HEK293 (cell line): ENCODE data around the gene TTC33.

ENCODE experiments used
- CTCF ChIA-PET: fragments of 350-600 bp; formaldehyde crosslinking; extraction: SDS; loops from one replicate; lab custom pipeline; 2021; ENCODE audit warnings: antibody characterized with exemption; lab: Yijun Ruan, JAX
- POLR2A ChIA-PET: fragments of 300-600 bp; formaldehyde crosslinking; extraction: SDS; loops from one replicate; lab custom pipeline; 2020; ENCODE audit warnings: antibody characterized with exemption, inconsistent platforms; lab: Yijun Ruan, JAX
- H3K27ac ChIP-seq: fragments of 200-500 bp; sonication (Bioruptor generic); 2 replicates; pipeline ENCODE4 v1.5.1; 2014; ENCODE audit warnings: low read depth, low read length, control low read depth, inconsistent platforms; ENCODE audit errors: extremely low read depth
- H3K36me3 ChIP-seq, 2 experiments: fragments of 200-500 bp in 1 of 2; sonication (Bioruptor generic) in 1 of 2; 1 replicate in 1 of 2; 2 replicates in 1 of 2; pipeline ENCODE4 v1.5.1; 2014 to 2017; ENCODE audit warnings: inconsistent platforms in 2 of 2, low read length in 2 of 2; ENCODE audit not compliant: control insufficient read depth in 2 of 2, insufficient read depth in 1 of 2
- H3K4me1 ChIP-seq: fragments of 200-500 bp; sonication (Bioruptor generic); 2 replicates; pipeline ENCODE4 v1.5.1; 2014; ENCODE audit warnings: mild to moderate bottlenecking, low read length, inconsistent platforms; ENCODE audit not compliant: control insufficient read depth, insufficient read depth
- H3K4me3 ChIP-seq: 2 replicates; pipeline ENCODE4 v1.5.1; 2011; ENCODE audit warnings: low read depth, mild to moderate bottlenecking, control low read depth, low read length, moderate library complexity
- H3K9me3 ChIP-seq: fragments of 200-500 bp; sonication (Bioruptor generic); 2 replicates; pipeline ENCODE4 v1.5.1; 2014; ENCODE audit warnings: low read depth, low read length, inconsistent platforms; ENCODE audit not compliant: control insufficient read depth, insufficient read depth
- BCL6B ChIP-seq: fragments of 450-650 bp; formaldehyde crosslinking; IDR thresholded peaks from 2 replicates; pipeline ENCODE4 v1.5.1; 2017; ENCODE audit warnings: missing biosample characterization, missing genetic modification characterization
- HOXA7 ChIP-seq: sonication (generic); formaldehyde crosslinking; IDR thresholded peaks from 2 replicates; pipeline ENCODE4 v1.8.1; 2022; ENCODE audit warnings: missing genetic modification reagents, borderline replicate concordance
- INSM2 ChIP-seq: fragments of 450-650 bp; formaldehyde crosslinking; IDR thresholded peaks from 2 replicates; pipeline ENCODE4 v1.5.1; 2016; ENCODE audit warnings: missing biosample characterization, missing genetic modification characterization
- KLF17 ChIP-seq: fragments of 450-650 bp; formaldehyde crosslinking; IDR thresholded peaks from 2 replicates; pipeline ENCODE4 v1.5.1; 2016; ENCODE audit warnings: missing biosample characterization, missing genetic modification characterization
- MYNN ChIP-seq: fragments of 450-650 bp; formaldehyde crosslinking; IDR thresholded peaks from 2 replicates; pipeline ENCODE4 v1.5.1; 2016; ENCODE audit warnings: missing biosample characterization, missing genetic modification characterization, borderline replicate concordance
- OVOL3 ChIP-seq: fragments of 450-650 bp; formaldehyde crosslinking; IDR thresholded peaks from 2 replicates; pipeline ENCODE4 v1.5.1; 2016; ENCODE audit warnings: missing biosample characterization, missing genetic modification characterization
- PBX3 ChIP-seq: sonication (generic); formaldehyde crosslinking; IDR thresholded peaks from 2 replicates; pipeline ENCODE4 v1.8.1; 2022; ENCODE audit warnings: mild to moderate bottlenecking, moderate library complexity, missing genetic modification reagents
- PRDM1 ChIP-seq: fragments of 450-650 bp; formaldehyde crosslinking; IDR thresholded peaks from 2 replicates; pipeline ENCODE4; 2016; ENCODE audit warnings: missing biosample characterization, missing genetic modification characterization
- SP3 ChIP-seq: fragments of 450-650 bp; formaldehyde crosslinking; IDR thresholded peaks from 2 replicates; pipeline ENCODE4 v1.5.1; 2016; ENCODE audit warnings: missing biosample characterization, missing genetic modification characterization
- WT1 ChIP-seq: fragments of 450-650 bp; formaldehyde crosslinking; IDR thresholded peaks from 2 replicates; pipeline ENCODE4 v1.5.1; 2016; ENCODE audit warnings: missing biosample characterization, missing genetic modification characterization
- ZNF10 ChIP-seq: fragments of 450-650 bp; formaldehyde crosslinking; IDR thresholded peaks from 2 replicates; pipeline ENCODE4 v1.5.1; 2017; ENCODE audit warnings: missing biosample characterization, missing genetic modification characterization
- ZNF114 ChIP-seq: fragments of 450-650 bp; formaldehyde crosslinking; IDR thresholded peaks from 2 replicates; pipeline ENCODE4 v1.5.0; 2017; ENCODE audit warnings: missing biosample characterization, missing genetic modification characterization
- ZNF23 ChIP-seq: fragments of 450-650 bp; formaldehyde crosslinking; IDR thresholded peaks from 2 replicates; pipeline ENCODE4 v1.5.1; 2016; ENCODE audit warnings: missing biosample characterization, missing genetic modification characterization, borderline replicate concordance
- ZNF311 ChIP-seq: fragments of 450-650 bp; formaldehyde crosslinking; IDR thresholded peaks from 2 replicates; pipeline ENCODE4 v1.5.1; 2017; ENCODE audit warnings: missing biosample characterization, missing genetic modification characterization, borderline replicate concordance
- ZNF366 ChIP-seq: fragments of 450-650 bp; formaldehyde crosslinking; conservative IDR thresholded peaks from 2 replicates; pipeline ENCODE4 v1.5.1; 2016; ENCODE audit warnings: missing biosample characterization, missing genetic modification characterization
- ZNF433 ChIP-seq: fragments of 450-650 bp; formaldehyde crosslinking; IDR thresholded peaks from 2 replicates; pipeline ENCODE4 v1.5.1; 2016; ENCODE audit warnings: missing biosample characterization, missing genetic modification characterization, low read depth
- ZNF473 ChIP-seq: fragments of 450-650 bp; formaldehyde crosslinking; IDR thresholded peaks from 2 replicates; pipeline ENCODE4 v1.5.1; 2017; ENCODE audit warnings: missing biosample characterization, missing genetic modification characterization
- ZNF513 ChIP-seq: fragments of 450-650 bp; IDR thresholded peaks from 2 replicates; pipeline ENCODE4 v1.5.1; 2018; ENCODE audit warnings: missing biosample characterization, missing genetic modification characterization
- ZNF596 ChIP-seq: fragments of 450-650 bp; IDR thresholded peaks from 2 replicates; pipeline ENCODE4 v1.5.0; 2018; ENCODE audit warnings: missing biosample characterization, mild to moderate bottlenecking, missing genetic modification characterization, moderate library complexity
- ZNF664 ChIP-seq: fragments of 450-650 bp; formaldehyde crosslinking; IDR thresholded peaks from 2 replicates; pipeline ENCODE4 v1.5.1; 2016; ENCODE audit warnings: missing biosample characterization, missing genetic modification characterization
- ZNF707 ChIP-seq: fragments of 450-650 bp; formaldehyde crosslinking; IDR thresholded peaks from 2 replicates; pipeline ENCODE4 v1.5.1; 2016; ENCODE audit warnings: missing biosample characterization, missing genetic modification characterization
- ZNF830 ChIP-seq: fragments of 450-650 bp; IDR thresholded peaks from 2 replicates; pipeline ENCODE4 v1.5.0; 2018; ENCODE audit warnings: missing biosample characterization, missing genetic modification characterization, low read depth, mild to moderate bottlenecking, moderate library complexity
- ZSCAN23 ChIP-seq: fragments of 450-650 bp; formaldehyde crosslinking; IDR thresholded peaks from 2 replicates; pipeline ENCODE4 v1.5.1; 2016; ENCODE audit warnings: missing biosample characterization, missing genetic modification characterization

The TTC33 gene

GRCh38 chr5:40672425-40672824, 83.3 kb downstream of the TTC33 start (continued):
- TF ChIP-seq INSM2 (no peak), ZSCAN23 (no peak), ZNF311 (tag by site-specific recombination) (no peak), ZNF664 (no peak), ZNF433 (tag by site-specific recombination) (no peak)

GRCh38 chr5:40669606-40670390, 86.0 kb downstream of the TTC33 start:
- Histone ChIP-seq H3K36me3 (no peaks in the 10 kb centered on the region), H3K27ac (no peak overlapping the region), H3K4me3 (no peak overlapping the region), H3K4me1 (no peaks in the 10 kb centered on the region), H3K9me3 (no peaks in the 10 kb centered on the region)
- TF ChIP-seq MYNN (tag by site-specific recombination): no peak
- no peak for TF ChIP-seq ZNF830
- no peak for TF ChIP-seq PBX3 (CRISPR knock-in tag)
- no peak for TF ChIP-seq KLF17 (tag by site-specific recombination)
- no peak for TF ChIP-seq ZNF10
- TF ChIP-seq WT1: no peak
- CTCF ChIA-PET: interaction anchor here (1.0 kb wide), 1 partner anchor 10 kb away, joined by 3 read pairs; no protein-coding TSS in a partner anchor
- POLR2A ChIA-PET: interaction anchor here (1.0 kb wide), 1 partner anchor 10 kb away, joined by 3 read pairs; the partner anchor contains the start of gene PTGER4

- Histone ChIP-seq H3K27ac (no peak overlapping the region), H3K4me3 (no peak overlapping the region), H3K4me1 (no peaks in the 10 kb centered on the region), H3K36me3 (no peaks in the 10 kb centered on the region), H3K9me3 (no peaks in the 10 kb centered on the region)
- ChIA-PET CTCF (interaction anchor here (0.6 kb wide), 1 partner anchor 228 kb away, joined by 3 read pairs; no protein-coding TSS in a partner anchor), POLR2A (no interaction called here)
- TF ChIP-seq PRDM1 (tag by site-specific recombination) (peak; percentile 97), ZNF513 (tag by site-specific recombination) (no peak)
- TF ChIP-seq, all 188 proteins: peak for 1
Observed at GRCh38 chr5:40667161-40667663, 88.5 kb downstream of the TTC33 start.

GRCh38 chr5:40666657-40667056, 89.1 kb downstream of the TTC33 start:
- Histone ChIP-seq H3K36me3 (no peaks in the 10 kb centered on the region), H3K4me3 (no peak overlapping the region), H3K9me3 (no peaks in the 10 kb centered on the region), H3K4me1 (no peaks in the 10 kb centered on the region), H3K27ac (no peak overlapping the region)
- ChIA-PET POLR2A (no interaction called here), CTCF (no interaction called here)
- TF ChIP-seq ZNF596 (no peak), OVOL3 (tag by site-specific recombination) (no peak), ZNF366 (tag by site-specific recombination) (no peak), ZNF707 (tag by site-specific recombination) (no peak), ZNF23 (tag by site-specific recombination) (no peak), BCL6B (tag by site-specific recombination) (no peak), ZNF114 (tag by site-specific recombination) (no peak), SP3 (no peak), HOXA7 (CRISPR knock-in tag) (no peak), ZNF473 (tag by site-specific recombination) (no peak)
